GM18517 (cell line): Measurements from ENCODE around the gene AIM2.
A peak's percentile ranks its signal among the peaks of the same experiment; 100 is the strongest.
"Not testable (repeated sequence)": the region's sequence is repeated elsewhere in the genome, so short reads cannot be mapped to it uniquely, and the experiment has no call there.

Source experiments
- ATAC-seq: cut with Tn5 transposase; IDR thresholded peaks from one replicate; pipeline ENCODE4 v1.9.1; 2021; ENCODE audit warnings: mild to moderate bottlenecking, moderate library complexity; ENCODE audit not compliant: unreplicated experiment

The AIM2 gene

GRCh38 chr1:159081626-159082025 lies 5.1 kb upstream of the AIM2 start:
- no peak for ATAC-seq

GRCh38 chr1:159079525-159079924 lies 3.0 kb upstream of the AIM2 start:
- ATAC-seq, result no peak

DNA sequence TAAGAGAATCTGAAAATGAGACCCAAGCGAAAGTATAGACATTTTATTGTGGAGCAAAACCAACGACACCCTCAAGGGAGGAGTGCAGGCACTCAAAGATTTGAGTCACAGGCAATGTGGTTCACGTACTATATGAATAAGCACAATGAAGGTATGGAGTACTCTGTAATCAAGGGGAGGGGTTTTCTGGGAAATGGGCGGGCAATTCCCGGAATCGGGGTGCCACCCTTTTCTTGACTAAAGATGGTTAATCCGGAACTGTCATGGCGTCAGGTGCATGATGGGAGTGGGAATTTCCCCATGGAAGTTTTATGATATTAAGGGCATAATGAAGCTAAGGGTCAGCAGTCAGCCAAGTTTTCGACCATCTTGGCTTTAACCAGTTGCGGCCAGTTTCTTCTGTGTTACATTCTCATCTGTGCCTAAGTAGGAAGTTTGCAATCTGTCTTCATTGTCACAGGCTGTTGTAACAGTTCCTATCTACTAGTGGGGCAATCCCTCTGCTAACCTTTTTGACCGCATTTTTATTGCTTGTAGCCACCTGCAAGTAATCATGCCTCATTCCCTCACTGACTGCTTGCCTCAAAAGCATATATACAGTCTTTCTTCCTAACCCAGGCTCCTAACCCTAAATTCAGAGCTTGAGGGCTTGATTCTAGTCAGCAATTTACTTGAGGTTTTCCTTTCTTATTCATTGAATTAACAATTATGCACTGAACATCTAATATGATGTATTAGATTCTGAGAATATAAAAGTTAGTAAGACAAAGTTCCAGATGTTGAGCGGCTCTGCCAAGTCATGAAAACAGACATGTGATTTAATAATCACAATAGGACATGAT lies 775 bp upstream of the AIM2 start:
- ATAC-seq, result peak; percentile 71

DNA sequence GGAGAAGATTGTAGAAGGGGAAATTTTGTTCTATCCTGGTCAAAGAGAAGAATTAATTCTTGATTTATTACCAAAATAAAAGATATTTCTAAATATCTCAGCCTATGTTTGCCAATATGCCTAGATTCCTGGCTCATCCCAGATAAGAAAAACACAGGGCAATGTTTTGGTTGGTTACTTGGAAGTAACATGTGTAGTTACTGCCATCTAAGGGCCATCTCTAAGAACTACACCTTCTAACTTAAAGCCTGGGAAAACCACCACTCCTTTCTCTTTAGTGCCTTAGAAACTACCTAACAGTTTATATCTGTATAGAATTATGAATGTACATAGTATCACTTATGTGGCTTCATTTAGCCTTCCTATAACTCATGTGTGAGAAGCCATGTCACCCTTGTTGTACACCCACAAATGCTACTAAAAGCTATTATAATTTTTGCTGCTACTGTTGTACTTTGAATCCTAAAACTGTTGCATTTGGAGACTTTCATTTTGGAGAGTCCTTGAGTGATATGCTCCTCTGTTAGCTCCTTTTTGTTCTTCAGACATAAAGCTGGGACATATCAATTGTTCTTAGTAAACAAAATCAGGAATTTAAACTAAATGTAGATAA lies 4.5 kb downstream of the AIM2 start:
- ATAC-seq, result no peak

GRCh38 chr1:159068886-159069285 lies 7.7 kb downstream of the AIM2 start:
- no peak for ATAC-seq

- peak; percentile 88 for ATAC-seq
Observed at GRCh38 chr1:159067699-159068621, 8.6 kb downstream of the AIM2 start.

DNA sequence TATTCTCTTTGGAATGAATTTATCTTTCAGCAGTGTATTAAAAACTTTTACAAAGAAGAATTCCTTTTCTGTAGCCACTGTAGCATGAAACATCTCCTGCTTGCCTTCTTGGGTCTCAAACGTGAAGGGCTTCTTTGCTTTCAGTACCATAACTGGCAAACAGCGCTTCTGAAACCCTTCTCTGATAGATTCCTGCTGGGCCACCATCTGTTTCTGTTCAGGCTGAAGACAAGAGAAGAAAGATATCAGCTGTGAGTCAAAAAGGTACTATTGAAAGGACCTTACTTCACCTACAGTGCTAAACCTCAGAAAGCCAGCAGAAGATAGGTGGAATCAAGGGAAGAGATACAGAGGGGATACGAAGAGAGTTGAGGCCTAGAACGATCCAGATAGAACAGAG lies 10.5 kb downstream of the AIM2 start:
- no peak for ATAC-seq

GRCh38 chr1:159065106-159065505 lies 11.5 kb downstream of the AIM2 start:
- ATAC-seq, result no peak

- ATAC-seq, result no peak
Observed at GRCh38 chr1:159058751-159059150, 17.8 kb downstream of the AIM2 start.

- ATAC-seq, result no peak
Observed at GRCh38 chr1:159056069-159056698, 20.4 kb downstream of the AIM2 start.

DNA sequence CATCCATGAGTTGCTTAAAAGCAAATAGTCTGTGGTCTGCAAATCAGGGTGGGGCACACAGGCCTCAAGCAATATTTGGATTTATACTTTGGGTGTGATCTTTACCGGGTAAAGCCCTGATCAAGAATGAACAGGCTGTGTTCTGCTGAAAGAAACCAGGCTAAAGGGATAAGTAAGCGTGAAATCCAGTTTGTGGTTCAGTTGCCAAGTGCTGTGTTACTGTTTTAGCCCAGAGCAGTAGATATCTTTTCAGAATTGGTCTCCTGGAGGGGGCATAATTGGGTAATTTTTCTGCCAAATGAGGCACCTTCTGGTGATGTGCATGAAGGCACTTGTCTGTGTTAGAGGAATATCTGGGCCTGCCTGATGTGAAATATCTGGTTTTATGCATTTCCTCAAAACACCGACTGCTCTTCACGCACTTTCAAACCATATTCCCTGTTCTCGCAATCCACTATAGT lies 21.4 kb downstream of the AIM2 start:
- ATAC-seq, result no peak

GRCh38 chr1:159054427-159054826 lies 22.1 kb downstream of the AIM2 start:
- no peak for ATAC-seq

DNA sequence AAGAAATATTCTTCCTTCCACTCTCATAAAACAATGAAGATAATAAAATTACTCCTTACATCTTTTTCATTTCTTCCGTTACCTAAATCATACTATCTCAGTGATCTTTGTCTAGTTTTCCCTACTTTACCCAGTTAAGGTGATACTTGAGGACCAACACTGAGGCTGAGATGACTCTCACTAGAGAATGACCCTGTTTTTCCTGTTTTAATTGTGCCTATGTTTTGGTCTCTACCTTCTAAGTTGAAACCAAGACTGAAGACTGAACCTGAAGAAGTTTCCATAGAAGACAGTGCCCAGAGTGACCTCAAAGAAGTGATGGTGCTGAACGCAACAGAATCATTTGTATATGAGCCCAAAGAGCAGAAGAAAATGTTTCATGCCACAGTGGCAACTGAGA lies 25.1 kb downstream of the AIM2 start:
- no peak for ATAC-seq

- not testable (repeated sequence) for ATAC-seq
Observed at GRCh38 chr1:159046486-159046885, 30.1 kb downstream of the AIM2 start.

GRCh38 chr1:159040893-159041724 lies 35.5 kb downstream of the AIM2 start:
- no peak for ATAC-seq

- ATAC-seq, result no peak
Observed at GRCh38 chr1:159040206-159040605, 36.4 kb downstream of the AIM2 start.

DNA sequence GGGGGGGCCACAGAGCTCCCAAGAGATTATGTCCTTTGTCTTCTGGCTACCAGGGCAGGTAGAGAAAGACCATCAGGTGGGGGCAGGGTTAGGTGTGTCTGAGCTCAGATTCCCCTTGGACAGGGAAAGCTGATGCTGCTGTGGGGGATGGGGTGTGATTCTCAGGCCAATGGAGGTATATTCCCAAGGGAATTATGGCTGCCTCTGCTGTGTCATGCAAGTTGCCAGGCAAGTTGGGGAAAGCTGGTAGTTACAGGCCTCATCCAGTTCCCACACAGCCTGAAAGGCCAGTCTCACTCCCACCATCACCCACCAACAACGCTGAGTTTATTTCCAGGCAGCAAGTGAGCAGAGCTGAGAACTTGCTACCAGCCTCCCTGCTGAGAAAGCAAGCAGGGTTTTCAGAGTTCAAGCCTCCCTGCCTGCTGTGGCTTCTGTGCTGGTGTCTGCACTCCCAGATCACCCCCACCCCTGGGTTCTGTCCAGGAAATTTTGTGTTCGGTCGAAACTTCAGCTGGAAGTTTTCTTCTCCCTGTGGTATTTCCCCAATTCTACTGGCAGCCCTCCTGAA lies 45.6 kb downstream of the AIM2 start:
- no peak for ATAC-seq

- no peak for ATAC-seq
Observed at GRCh38 chr1:159030311-159030710, 46.3 kb downstream of the AIM2 start.

DNA sequence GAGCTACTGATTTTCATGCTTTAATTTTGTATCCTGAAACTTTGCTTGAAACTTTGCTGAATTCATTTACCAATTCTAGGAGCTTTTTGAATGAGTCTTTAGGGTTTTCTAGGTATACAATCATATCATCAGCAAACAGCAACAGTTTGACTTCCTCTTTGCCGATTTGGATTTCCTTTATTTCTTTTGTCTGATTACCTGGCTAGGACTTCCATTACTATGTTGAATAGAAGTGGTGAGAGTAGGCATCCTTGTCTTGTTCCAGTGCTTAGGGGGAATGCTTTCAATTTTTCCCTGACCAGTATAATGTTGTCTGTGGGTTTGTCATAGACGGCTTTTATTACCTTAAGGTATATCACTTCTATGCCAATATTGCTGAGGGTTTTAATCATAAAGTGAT lies 49.7 kb downstream of the AIM2 start:
- not testable (repeated sequence) for ATAC-seq

GRCh38 chr1:159025043-159025442 lies 51.5 kb downstream of the AIM2 start:
- no peak for ATAC-seq
